KG1 (cell line): ENCODE results near the gene KLHL8.

ENCODE experiments used
- DNase-seq: peaks from one replicate; lab custom pipeline; 2025; lab: John Stamatoyannopoulos, UW

The KLHL8 gene

GRCh38 chr4:87121341-87122065, 98.9 kb downstream of the KLHL8 start:
- no peak for DNase-seq

- DNase-seq, result no peak
Observed at GRCh38 chr4:87120411-87121162, 99.8 kb downstream of the KLHL8 start.

GRCh38 chr4:87120010-87120409, 100.4 kb downstream of the KLHL8 start:
- DNase-seq, result no peak

- DNase-seq, result no peak
Observed at GRCh38 chr4:87118826-87119225, 101.6 kb downstream of the KLHL8 start.

- no peak for DNase-seq
Observed at GRCh38 chr4:87118421-87118820, 102.0 kb downstream of the KLHL8 start.

- DNase-seq, result no peak
Observed at GRCh38 chr4:87117732-87118075, 102.7 kb downstream of the KLHL8 start.

- no peak for DNase-seq
Observed at GRCh38 chr4:87117051-87117731, 103.2 kb downstream of the KLHL8 start.

GRCh38 chr4:87116231-87116630, 104.2 kb downstream of the KLHL8 start:
- no peak for DNase-seq

GRCh38 chr4:87114245-87115062, 106.0 kb downstream of the KLHL8 start:
- DNase-seq, result no peak

GRCh38 chr4:87112063-87112462, 108.4 kb downstream of the KLHL8 start:
- DNase-seq, result no peak
